Upper lobe of left lung (tissue), 6 donors: ENCODE results near the gene BCL7B. TPM values are rescaled to one million over a fixed set of nuclear protein-coding genes. Genes with fewer than 3 reads are reported as not detected.
"Not testable (repeated sequence)": the region's sequence is repeated elsewhere in the genome, so short reads cannot be mapped to it uniquely, and the experiment has no call there.

Experiments used
- ATAC-seq, 2 donors: fragments of 200-7000 bp; cut with Tn5 transposase; one replicate each; pipeline ENCODE4 v1.9.1; 2022; ENCODE audit warnings: mild to moderate bottlenecking in 2 of 2, moderate library complexity in 2 of 2; ENCODE audit not compliant: low FRiP score in 2 of 2
- DNase-seq, 2 donors: peaks; one replicate each; pipeline ENCODE4 v3.0.0-alpha.2; 2019 to 2020
- H3K27ac ChIP-seq, 4 donors: fragments of 200-600 bp; sonication (generic); one replicate each; pipeline ENCODE4 v1.5.1; 2016 to 2019
- H3K27me3 ChIP-seq, 4 donors: fragments of 200-600 bp; sonication (generic); one replicate each; pipeline ENCODE4 v1.5.1; 2017 to 2019
- H3K36me3 ChIP-seq, 4 donors: fragments of 200-600 bp; sonication (generic); one replicate each; pipeline ENCODE4 v1.5.1; 2016 to 2019
- H3K4me1 ChIP-seq, 4 donors: fragments of 200-600 bp; sonication (generic); one replicate each; pipeline ENCODE4 v1.5.1; 2018 to 2019
- H3K4me3 ChIP-seq, 4 donors: fragments of 200-600 bp; sonication (generic); one replicate each; pipeline ENCODE4 v1.5.1; 2017 to 2019; ENCODE audit warnings: mild to moderate bottlenecking in 2 of 4, moderate library complexity in 1 of 4
- H3K9me3 ChIP-seq, 4 donors: fragments of 200-600 bp; sonication (generic); one replicate each; pipeline ENCODE4 v1.5.1; 2018 to 2019
- EP300 ChIP-seq, 4 donors: sonication (generic); formaldehyde crosslinking; IDR thresholded peaks; one replicate each; pipeline ENCODE4 v1.5.1; 2017; ENCODE audit warnings: antibody characterized with exemption in 4 of 4, control low read depth in 2 of 4
- POLR2A ChIP-seq, 4 donors: fragments of 450-650 bp; IDR thresholded peaks; one replicate each; pipeline ENCODE4 v1.5.1; 2016 to 2017; ENCODE audit warnings: antibody characterized with exemption in 4 of 4, mild to moderate bottlenecking in 2 of 4
- POLR2AphosphoS5 ChIP-seq, 2 donors: sonication (generic); formaldehyde crosslinking; IDR thresholded peaks; one replicate each; pipeline ENCODE4 v1.5.1; 2017; ENCODE audit warnings: antibody characterized with exemption in 2 of 2
- WGBS, 2 donors: methylation state at CpG; one replicate each; pipeline ENCODE4 v1.1.5; 2017 to 2018; 5-methylcytosine and 5-hydroxymethylcytosine counted together
- small RNA-seq, 4 donors: library from RNA; depleted of rRNA; stranded (forward); fragments of <200 nt; gene quantifications; one replicate each; pipeline ENCODE3, GENCODE V24; 2016
- total RNA-seq, 6 donors: library from RNA; depleted of rRNA in 4 of 6; stranded (reverse); fragments of >200 nt in 4 of 6; gene quantifications; one replicate each; pipeline versions ENCODE4 v1.1.0 to v1.2.1, GENCODE V29; 2016 to 2021
- TF ChIP-seq, protein P1 (sequence below), 6 experiments: fragments of 450-650 bp in 4 of 6; fragments of 200-600 bp in 2 of 6; sonication (generic) in 2 of 6; IDR thresholded peaks; one replicate each; pipeline ENCODE4 v1.5.1; 2016 to 2019; ENCODE audit warnings: antibody characterized with exemption in 6 of 6
- donor health status: DM: no; HTN: no; CAD: no; lungs with moderate emphysema.
- donor health status: DM: no; HTN: yes; CAD: no; lungs with severe emphysema.

BCL7B gene
- total RNA-seq, 6 donors from 2014 or later = 50.3 to 95.9 (median 62.5) TPM

DNA sequence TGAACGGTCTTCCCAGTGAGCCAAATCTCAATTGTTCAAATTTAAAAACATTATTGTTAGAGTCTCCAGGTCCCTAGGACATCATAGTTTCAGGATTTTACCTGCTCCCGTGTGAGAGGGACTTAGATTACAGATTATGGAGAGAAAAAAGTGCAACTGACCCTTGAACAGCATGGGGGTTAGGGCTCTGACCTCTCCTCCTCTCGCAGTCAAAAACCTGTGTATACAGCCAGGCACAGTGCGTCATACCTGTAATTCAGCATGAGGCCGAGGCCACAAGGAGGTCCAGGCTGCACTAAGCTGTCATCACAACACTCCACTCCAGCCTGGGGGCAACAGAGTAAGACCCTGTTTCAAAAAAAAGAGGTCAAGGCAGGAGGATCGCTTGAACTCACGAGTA, 60.9 kb downstream of the BCL7B start:
- Histone ChIP-seq H3K36me3 (peaks cover 21 to 100% (median 90%) of the 10 kb centered on the region in 4 donors), H3K27ac (no peak overlapping the region), H3K9me3 (no peaks in the 10 kb centered on the region), H3K4me3 (no peak overlapping the region), H3K27me3 (no peaks in the 10 kb centered on the region), H3K4me1 (no peaks in the 10 kb centered on the region)
- no peak for ATAC-seq
- WGBS, 2 donors = 93 to 96% methylated on average over 7 of the region's 7 CpGs
- no peak for TF ChIP-seq EP300 (IDR thresholded peaks at IDR 0.05)
- TF ChIP-seq, protein P1, sequence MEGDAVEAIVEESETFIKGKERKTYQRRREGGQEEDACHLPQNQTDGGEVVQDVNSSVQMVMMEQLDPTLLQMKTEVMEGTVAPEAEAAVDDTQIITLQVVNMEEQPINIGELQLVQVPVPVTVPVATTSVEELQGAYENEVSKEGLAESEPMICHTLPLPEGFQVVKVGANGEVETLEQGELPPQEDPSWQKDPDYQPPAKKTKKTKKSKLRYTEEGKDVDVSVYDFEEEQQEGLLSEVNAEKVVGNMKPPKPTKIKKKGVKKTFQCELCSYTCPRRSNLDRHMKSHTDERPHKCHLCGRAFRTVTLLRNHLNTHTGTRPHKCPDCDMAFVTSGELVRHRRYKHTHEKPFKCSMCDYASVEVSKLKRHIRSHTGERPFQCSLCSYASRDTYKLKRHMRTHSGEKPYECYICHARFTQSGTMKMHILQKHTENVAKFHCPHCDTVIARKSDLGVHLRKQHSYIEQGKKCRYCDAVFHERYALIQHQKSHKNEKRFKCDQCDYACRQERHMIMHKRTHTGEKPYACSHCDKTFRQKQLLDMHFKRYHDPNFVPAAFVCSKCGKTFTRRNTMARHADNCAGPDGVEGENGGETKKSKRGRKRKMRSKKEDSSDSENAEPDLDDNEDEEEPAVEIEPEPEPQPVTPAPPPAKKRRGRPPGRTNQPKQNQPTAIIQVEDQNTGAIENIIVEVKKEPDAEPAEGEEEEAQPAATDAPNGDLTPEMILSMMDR (IDR thresholded peaks at IDR 0.05) = no peak
- TF ChIP-seq POLR2AphosphoS5 (IDR thresholded peaks at IDR 0.05) = no peak
- TF ChIP-seq POLR2A (IDR thresholded peaks at IDR 0.05) = no peak
- no peak for DNase-seq

DNA sequence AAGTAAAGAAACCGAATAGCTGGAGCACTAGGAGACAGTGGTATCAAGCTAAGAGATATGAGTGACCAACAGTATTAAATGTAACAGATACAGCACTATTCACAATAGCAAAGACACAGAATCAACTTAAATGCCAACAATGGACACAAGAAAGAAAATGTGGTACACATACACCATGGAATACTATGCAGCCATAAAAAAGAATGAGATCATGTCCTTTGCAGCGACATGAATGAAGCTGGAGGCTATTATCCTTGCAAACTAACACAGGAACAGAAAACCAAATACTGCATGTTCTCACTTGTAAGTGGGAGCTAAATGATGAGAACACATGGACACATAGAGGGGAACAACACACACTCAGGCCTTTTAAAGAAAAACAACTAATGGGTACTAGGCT, 62.0 kb downstream of the BCL7B start:
- H3K4me3 ChIP-seq, H3K27ac ChIP-seq, H3K4me1 ChIP-seq, H3K27me3 ChIP-seq, DNase-seq, ATAC-seq, H3K9me3 ChIP-seq: not testable (repeated sequence)
- H3K36me3 ChIP-seq = peaks cover 25 to 100% (median 89%) of the 10 kb centered on the region in 4 donors
- 90% methylated on average over 2 of the region's 2 CpGs for WGBS, 2 donors

DNA sequence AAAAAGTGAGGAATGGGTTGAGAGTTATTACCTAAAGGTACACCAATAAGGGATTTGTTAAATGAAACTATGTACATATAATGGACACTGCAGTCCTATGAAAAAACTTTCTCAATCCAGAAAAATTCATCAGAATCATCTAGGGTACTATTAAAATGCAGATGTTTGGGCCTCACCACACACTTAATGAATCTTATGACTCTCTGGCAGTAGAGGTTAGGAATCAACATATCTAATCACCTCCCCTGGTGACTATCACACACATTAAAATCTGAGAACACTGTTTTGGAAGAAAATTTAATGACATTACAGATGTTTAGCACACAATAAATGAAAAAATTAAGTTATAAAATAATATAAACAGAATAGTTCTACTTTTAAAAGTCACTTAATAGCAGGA, 67.5 kb downstream of the BCL7B start:
- H3K27ac ChIP-seq = no peak overlapping the region
- no peak overlapping the region for H3K4me3 ChIP-seq

DNA sequence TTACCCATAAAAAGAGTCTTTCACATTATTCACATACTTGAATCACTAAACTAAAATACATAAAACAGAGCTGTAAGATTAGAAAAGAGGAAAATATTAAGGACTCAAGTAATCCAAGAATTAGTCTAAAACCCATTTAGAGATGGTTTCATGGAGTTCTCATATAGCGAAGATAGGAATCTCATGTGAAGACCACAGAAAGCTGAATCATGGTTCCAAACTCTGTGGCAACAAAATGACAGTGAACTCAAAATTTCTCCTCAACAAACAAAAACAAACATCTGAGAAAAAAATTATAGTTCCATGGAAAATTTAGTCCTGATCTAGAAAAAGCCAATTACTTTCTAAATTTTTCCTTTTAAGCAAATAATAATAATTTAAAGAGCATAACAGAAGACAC, 70.0 kb downstream of the BCL7B start:
- Histone ChIP-seq H3K36me3 (peaks cover 25 to 95% (median 54%) of the 10 kb centered on the region in 4 donors), H3K4me3 (no peak overlapping the region), H3K9me3 (no peaks in the 10 kb centered on the region), H3K27ac (no peak overlapping the region), H3K4me1 (no peaks in the 10 kb centered on the region), H3K27me3 (no peaks in the 10 kb centered on the region)
- DNase-seq (no peak), ATAC-seq (no peak)
- TF ChIP-seq, protein P1 (IDR thresholded peaks at IDR 0.05) = no peak
- TF ChIP-seq POLR2AphosphoS5 (IDR thresholded peaks at IDR 0.05) = no peak
- no peak for TF ChIP-seq POLR2A (IDR thresholded peaks at IDR 0.05)
- TF ChIP-seq EP300 (IDR thresholded peaks at IDR 0.05) = no peak
- WGBS, 2 donors = 93 to 100% methylated on average over 1 of the region's 1 CpG

More for the DNA sequence above, 67.5 kb downstream of the BCL7B start:
- H3K36me3 ChIP-seq = peaks cover 20 to 97% (median 67%) of the 10 kb centered on the region in 4 donors
- H3K4me1 ChIP-seq = no peaks in the 10 kb centered on the region
- no peaks in the 10 kb centered on the region for H3K9me3 ChIP-seq
- no peak for TF ChIP-seq POLR2A (IDR thresholded peaks at IDR 0.05)
- H3K27me3 ChIP-seq = no peaks in the 10 kb centered on the region
- DNase-seq (no peak), ATAC-seq (no peak)

Small RNA genes lying within 50 kb of the gene (small RNA-seq; reads per million reads assigned to genes)
- 0 reads per million in 4 donors for gene RNU6-1198P

Other genes with a start within 250 kb of the BCL7B start
- gene NSUN5, start 248.9 kb downstream of the BCL7B start, total RNA-seq = 10 to 100 TPM; 19.4 to 34.5 (median 30.9) TPM
- under 1 TPM in 3 of 6 donors, not detected in 3; 0.13 to 0.55 (median 0.37) TPM for gene TRIM50, start 229.6 kb downstream of the BCL7B start, total RNA-seq
- gene FKBP6, start 229.5 kb downstream of the BCL7B start, total RNA-seq = under 1 TPM in 1 of 6 donors, not detected in 5; 0.30 TPM
- 1 to 10 TPM in 1 of 6 donors, under 1 TPM in 4, not detected in 1; 0.30 to 1.2 (median 0.63) TPM for gene FZD9, start 123.9 kb downstream of the BCL7B start, total RNA-seq
- gene BAZ1B, start 35.4 kb downstream of the BCL7B start, total RNA-seq = 10 to 100 TPM; 45.8 to 71.4 (median 56.0) TPM
- 10 to 100 TPM; 15.7 to 52.9 (median 30.7) TPM for gene TBL2, start 20.9 kb upstream of the BCL7B start, total RNA-seq
- 10 to 100 TPM in 5 of 6 donors, 1 to 10 TPM in 1; 8.1 to 39.8 (median 14.4) TPM for gene MLXIPL, start 66.8 kb upstream of the BCL7B start, total RNA-seq
- gene VPS37D, start 110.1 kb upstream of the BCL7B start, total RNA-seq = 1 to 10 TPM; 1.0 to 4.3 (median 1.5) TPM
- gene DNAJC30, start 125.8 kb upstream of the BCL7B start, total RNA-seq = 10 to 100 TPM in 4 of 6 donors, 1 to 10 TPM in 2; 6.9 to 13.1 (median 10.3) TPM
- gene BUD23, start 125.9 kb upstream of the BCL7B start, total RNA-seq = 10 to 100 TPM; 19.9 to 52.3 (median 48.8) TPM
- 10 to 100 TPM in 2 of 6 donors, 1 to 10 TPM in 4; 4.1 to 16.9 (median 5.9) TPM for gene STX1A, start 162.0 kb upstream of the BCL7B start, total RNA-seq
- gene ABHD11, start 181.1 kb upstream of the BCL7B start, total RNA-seq = 10 to 100 TPM; 13.6 to 35.3 (median 28.2) TPM
- gene CLDN3, start 212.6 kb upstream of the BCL7B start, total RNA-seq = 10 to 100 TPM; 21.9 to 95.0 (median 43.9) TPM